HG03521 (cell line): Measurements from ENCODE around the gene CARMIL1.

Source experiments
- ATAC-seq: cut with Tn5 transposase; IDR thresholded peaks from one replicate; pipeline ENCODE4 v1.9.1; 2021; ENCODE audit warnings: mild to moderate bottlenecking, moderate library complexity; ENCODE audit not compliant: unreplicated experiment

Gene CARMIL1

GRCh38 chr6:25464225-25464624, 185.1 kb downstream of the CARMIL1 start:
- ATAC-seq = no peak

DNA sequence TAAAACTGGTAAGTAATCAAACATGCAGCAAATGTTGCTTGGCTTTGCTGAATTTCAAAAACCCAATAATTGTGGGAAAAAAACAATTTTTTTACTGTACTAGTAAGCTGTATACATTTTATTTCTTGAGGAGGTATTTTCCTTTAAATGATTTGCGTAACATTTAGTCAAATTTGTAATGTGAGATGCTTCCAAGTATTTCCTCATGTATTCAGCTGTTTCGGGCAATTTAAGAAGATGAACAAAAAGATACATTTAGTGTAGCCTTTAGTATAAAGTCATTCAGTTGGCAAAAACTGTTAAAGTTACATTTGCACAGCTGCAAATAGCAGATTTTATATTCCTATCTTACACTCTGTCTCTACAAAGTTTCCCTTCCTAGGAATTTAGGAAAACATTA, 186.8 kb downstream of the CARMIL1 start:
- no peak for ATAC-seq

DNA sequence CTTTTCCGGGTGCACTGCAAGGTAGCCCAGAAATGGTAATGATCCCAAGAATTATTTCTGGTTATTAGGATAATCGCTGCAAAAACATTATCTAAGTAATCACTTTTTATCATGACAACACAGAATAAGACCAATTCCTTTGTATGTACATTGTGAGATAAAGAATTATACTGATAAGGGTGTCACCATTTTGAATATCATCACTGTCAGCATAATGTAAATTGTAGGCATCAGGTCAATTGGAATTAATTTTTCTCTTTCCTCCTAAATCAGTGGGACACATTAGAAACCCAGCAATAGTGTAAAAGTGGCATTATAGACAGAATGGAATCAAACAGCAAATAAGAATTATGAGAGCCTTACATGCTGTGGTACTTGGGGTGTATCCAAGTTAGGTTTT, 189.7 kb downstream of the CARMIL1 start:
- no peak for ATAC-seq

DNA sequence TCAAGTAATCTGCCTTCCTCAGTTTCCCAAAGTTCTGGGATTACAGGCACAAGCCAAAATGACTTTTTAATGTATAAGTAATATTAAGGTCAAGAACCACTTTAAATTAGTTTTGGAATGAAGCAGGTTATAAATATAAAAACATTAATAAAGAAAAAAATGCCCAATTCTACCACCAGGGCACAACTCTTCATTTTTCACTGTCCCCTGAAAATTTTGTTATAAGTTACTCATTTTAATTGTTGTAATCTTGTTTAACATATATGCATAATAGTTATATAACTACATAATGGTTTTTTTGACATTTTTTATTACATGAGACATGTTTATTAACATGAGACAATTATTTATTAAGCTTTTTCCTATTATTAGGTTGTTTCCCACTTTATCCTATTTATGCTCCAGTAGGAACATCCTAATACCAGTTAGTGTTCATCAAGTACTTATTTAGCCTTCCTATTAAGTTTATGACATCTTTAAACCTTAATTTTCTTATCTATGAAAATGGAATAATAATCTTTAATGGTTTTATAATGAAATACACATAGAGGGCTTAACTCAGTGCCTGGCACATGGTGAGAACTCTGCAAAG, 190.7 kb downstream of the CARMIL1 start:
- ATAC-seq = no peak

- no peak for ATAC-seq
Measured at GRCh38 chr6:25472306-25472705, 193.1 kb downstream of the CARMIL1 start.

DNA sequence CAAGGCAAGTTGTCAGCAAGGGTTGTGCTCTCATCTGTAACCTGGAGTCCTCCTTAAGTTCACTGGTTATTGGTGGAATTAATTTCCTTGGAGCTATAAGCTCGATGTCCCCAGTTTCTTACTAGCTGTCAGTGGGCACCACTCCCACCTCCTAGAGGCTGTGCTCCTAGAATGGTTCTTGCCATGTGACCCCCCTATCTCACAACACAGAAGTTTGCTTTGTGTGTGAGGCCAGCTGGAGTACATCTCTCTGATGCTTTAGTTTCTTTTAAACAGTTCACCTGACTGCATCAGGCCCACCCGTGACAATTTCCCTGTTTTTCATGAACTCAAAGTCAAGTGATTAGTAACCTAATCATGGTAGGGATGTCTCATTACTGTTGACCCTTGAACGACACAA, 193.7 kb downstream of the CARMIL1 start:
- ATAC-seq = no peak

GRCh38 chr6:25473447-25473846, 194.3 kb downstream of the CARMIL1 start:
- no peak for ATAC-seq

DNA sequence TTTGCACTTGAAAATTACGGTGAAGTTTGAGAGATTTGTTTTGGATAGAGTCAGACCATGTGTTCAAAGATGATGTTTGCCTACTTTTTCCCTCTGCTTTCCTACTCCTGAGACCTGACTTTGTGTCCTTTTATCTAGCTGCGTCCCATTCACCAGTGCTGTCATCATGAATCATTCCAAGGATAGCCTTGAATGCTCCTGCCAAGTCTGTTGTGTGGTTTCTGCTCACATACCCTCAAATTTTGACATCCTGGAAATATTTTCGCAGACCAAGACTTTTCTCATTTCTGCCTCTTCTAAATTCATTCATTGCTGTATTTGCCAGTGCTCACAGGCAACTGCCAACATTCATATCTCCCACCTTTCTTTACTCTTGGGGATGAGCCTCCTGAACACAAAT, 197.0 kb downstream of the CARMIL1 start:
- no peak for ATAC-seq

GRCh38 chr6:25477006-25477590, 197.9 kb downstream of the CARMIL1 start:
- ATAC-seq = no peak

- ATAC-seq = no peak
Measured at GRCh38 chr6:25478973-25479372, 199.8 kb downstream of the CARMIL1 start.

GRCh38 chr6:25481267-25481666, 202.1 kb downstream of the CARMIL1 start:
- ATAC-seq = no peak

GRCh38 chr6:25482996-25483395, 203.8 kb downstream of the CARMIL1 start:
- no peak for ATAC-seq

DNA sequence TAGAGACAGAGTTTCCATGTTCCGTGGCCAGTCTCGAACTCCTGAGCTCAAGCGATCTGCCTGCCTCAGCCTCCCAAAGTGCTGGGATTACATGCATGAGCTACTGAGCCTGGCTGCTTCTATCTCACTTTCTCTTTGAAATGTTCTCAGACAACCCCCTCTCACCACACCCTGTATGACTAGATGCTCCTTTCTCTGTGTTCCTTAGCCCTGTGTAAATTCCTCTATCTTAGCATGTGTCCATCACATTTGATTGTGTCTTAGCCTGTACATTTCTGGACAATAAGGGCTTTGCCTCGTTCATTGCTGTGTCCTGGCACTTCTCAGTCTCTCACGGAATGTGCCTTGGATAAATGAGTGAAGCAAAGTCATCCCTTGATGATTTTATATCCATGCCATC, 204.8 kb downstream of the CARMIL1 start:
- no peak for ATAC-seq

DNA sequence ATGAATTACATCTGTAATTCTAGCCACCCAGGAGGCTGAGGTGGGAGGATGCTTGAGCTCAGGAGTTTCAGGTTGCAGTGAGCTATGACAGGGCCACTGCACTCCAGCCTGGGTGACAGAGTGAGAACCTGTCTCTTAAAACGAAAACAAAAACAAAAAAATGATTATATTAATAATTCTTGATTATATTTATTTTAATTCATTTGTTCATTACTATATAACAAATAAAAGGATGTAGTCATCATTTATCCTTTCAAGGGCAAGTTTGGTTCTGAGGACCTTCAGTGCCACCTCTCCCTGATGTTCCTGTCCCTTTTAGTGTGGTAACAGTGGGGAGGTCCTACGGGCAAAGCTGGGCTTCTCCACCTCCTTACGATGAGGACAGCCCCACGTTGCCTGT, 205.7 kb downstream of the CARMIL1 start:
- no peak for ATAC-seq

GRCh38 chr6:25485821-25486534, 206.8 kb downstream of the CARMIL1 start:
- no peak for ATAC-seq

- no peak for ATAC-seq
Measured at GRCh38 chr6:25486550-25486949, 207.4 kb downstream of the CARMIL1 start.

DNA sequence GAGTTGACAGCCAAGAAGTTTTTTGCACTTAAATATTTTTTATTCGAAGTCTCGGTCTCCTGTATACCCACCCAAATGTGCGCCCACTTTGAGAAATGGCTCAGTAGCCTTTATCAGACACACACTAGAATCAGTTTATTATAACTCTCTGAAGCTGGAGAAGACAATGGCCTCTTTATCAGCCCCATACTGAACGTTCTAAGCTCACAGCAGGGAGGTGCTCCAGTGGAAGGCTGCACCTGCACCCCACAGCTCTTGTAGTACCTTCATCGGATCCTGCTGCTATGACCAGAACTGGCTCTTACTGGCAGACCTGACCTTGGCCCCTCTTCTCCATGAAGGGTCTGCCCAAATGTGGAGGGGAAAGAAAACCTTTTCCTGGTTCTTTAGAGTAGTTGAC, 207.8 kb downstream of the CARMIL1 start:
- ATAC-seq = no peak

DNA sequence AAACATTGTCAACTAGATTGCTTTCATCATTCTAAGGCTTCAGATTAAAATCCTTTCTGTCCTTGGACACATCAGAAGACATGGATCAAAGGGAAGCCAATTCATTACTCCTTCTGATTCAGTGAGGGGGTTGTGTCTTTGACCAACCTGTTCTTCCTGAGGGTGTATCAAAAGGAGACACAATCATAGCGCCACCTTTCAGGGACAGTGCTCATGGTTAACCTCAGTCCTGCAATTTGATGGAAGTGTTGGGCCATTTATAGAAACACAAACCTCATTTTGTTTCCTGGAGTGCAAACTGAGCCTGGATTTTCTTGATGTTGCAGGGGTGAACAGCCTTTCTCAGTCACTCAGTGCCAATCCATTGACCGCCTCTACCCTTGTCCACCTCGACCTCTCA, 209.0 kb downstream of the CARMIL1 start:
- ATAC-seq = no peak

- no peak for ATAC-seq
Measured at GRCh38 chr6:25489399-25489798, 210.2 kb downstream of the CARMIL1 start.

GRCh38 chr6:25490018-25490801, 211.0 kb downstream of the CARMIL1 start:
- peak; percentile 82 for ATAC-seq

- no peak for ATAC-seq
Measured at GRCh38 chr6:25492951-25493350, 213.8 kb downstream of the CARMIL1 start.

- ATAC-seq = no peak
Measured at GRCh38 chr6:25494469-25494868, 215.3 kb downstream of the CARMIL1 start.
